Neutrophil (primary cell): ENCODE measurements around the gene MFAP4.

Source experiments
- H3K27ac ChIP-seq: fragments of 200-600 bp; sonication (generic); 2 replicates; pipeline ENCODE4 v1.5.1; 2016; ENCODE audit warnings: mild to moderate bottlenecking, moderate library complexity
- H3K27me3 ChIP-seq: fragments of 200-600 bp; sonication (generic); 2 replicates; pipeline ENCODE4 v1.6.0; 2016; ENCODE audit warnings: mild to moderate bottlenecking
- H3K36me3 ChIP-seq: fragments of 200-600 bp; sonication (generic); 2 replicates; pipeline ENCODE4 v1.5.1; 2017
- H3K4me1 ChIP-seq, 2 experiments: fragments of 200-600 bp in 1 of 2; sonication (generic) in 1 of 2; 1 replicate in 1 of 2; 2 replicates in 1 of 2; pipeline versions ENCODE4 v1.5.1 to v1.6.1; 2013 to 2016; ENCODE audit warnings: low read depth in 1 of 2, low read length in 1 of 2, mild to moderate bottlenecking in 1 of 2, moderate library complexity in 1 of 2; ENCODE audit not compliant: control insufficient read depth in 1 of 2, insufficient read depth in 1 of 2
- H3K4me3 ChIP-seq, 2 experiments: fragments of 200-600 bp in 1 of 2; sonication (generic) in 1 of 2; 1 replicate in 1 of 2; 2 replicates in 1 of 2; pipeline ENCODE4 v1.5.1; 2013 to 2016; ENCODE audit warnings: low read depth in 1 of 2, low read length in 1 of 2, mild to moderate bottlenecking in 1 of 2, moderate library complexity in 1 of 2
- H3K9me3 ChIP-seq: fragments of 200-600 bp; sonication (generic); 2 replicates; pipeline ENCODE4 v1.5.1; 2016
- CTCF ChIP-seq: fragments of 200-600 bp; sonication (generic); IDR thresholded peaks from 2 replicates; pipeline ENCODE4 v1.5.1; 2016; ENCODE audit warnings: antibody characterized with exemption

MFAP4 gene

GRCh38 chr17:19369846-19370492 lies 17.0 kb downstream of the MFAP4 start:
- Histone ChIP-seq H3K27ac (no peak overlapping the region), H3K9me3 (no peaks in the 10 kb centered on the region), H3K36me3 (no peaks in the 10 kb centered on the region), H3K4me1 (peaks cover 7 to 11% of the 10 kb centered on the region in 2 experiments), H3K4me3 (no peak overlapping the region), H3K27me3 (peaks cover 22% of the 10 kb centered on the region)
- no peak for TF ChIP-seq CTCF

- Histone ChIP-seq H3K36me3 (no peaks in the 10 kb centered on the region), H3K9me3 (no peaks in the 10 kb centered on the region), H3K27ac (no peak overlapping the region), H3K4me1 (peaks cover 7 to 11% of the 10 kb centered on the region in 2 experiments), H3K4me3 (no peak overlapping the region), H3K27me3 (peaks cover 22% of the 10 kb centered on the region)
- TF ChIP-seq CTCF = no peak
Measured at GRCh38 chr17:19369107-19369778, 17.7 kb downstream of the MFAP4 start.

- TF ChIP-seq CTCF = no peak
- no peaks in the 10 kb centered on the region for H3K9me3 ChIP-seq
- no peak overlapping the region for H3K4me3 ChIP-seq
- no peak overlapping the region for H3K27ac ChIP-seq
- peaks cover 7 to 11% of the 10 kb centered on the region in 2 experiments for H3K4me1 ChIP-seq
- no peaks in the 10 kb centered on the region for H3K36me3 ChIP-seq
- peaks cover 30% of the 10 kb centered on the region for H3K27me3 ChIP-seq
Measured at GRCh38 chr17:19368229-19368628, 18.8 kb downstream of the MFAP4 start.

GRCh38 chr17:19366637-19366972 lies 20.4 kb downstream of the MFAP4 start:
- no peaks in the 10 kb centered on the region for H3K36me3 ChIP-seq
- peaks cover 31% of the 10 kb centered on the region for H3K27me3 ChIP-seq
- peaks cover 14 to 26% of the 10 kb centered on the region in 2 experiments for H3K4me1 ChIP-seq
- H3K4me3 ChIP-seq = no peak overlapping the region
- no peak for TF ChIP-seq CTCF
- H3K27ac ChIP-seq = no peak overlapping the region
- no peaks in the 10 kb centered on the region for H3K9me3 ChIP-seq

GRCh38 chr17:19365833-19366636 lies 21.0 kb downstream of the MFAP4 start:
- Histone ChIP-seq H3K36me3 (no peaks in the 10 kb centered on the region), H3K27me3 (peaks cover 32% of the 10 kb centered on the region), H3K9me3 (no peaks in the 10 kb centered on the region), H3K4me3 (no peak overlapping the region), H3K27ac (no peak overlapping the region), H3K4me1 (peaks cover 14 to 26% of the 10 kb centered on the region in 2 experiments)
- TF ChIP-seq CTCF = no peak
